A549 (cell line): ENCODE measurements around the gene GADD45B. TPM values are rescaled to one million over a fixed set of nuclear protein-coding genes. Genes with fewer than 3 reads are reported as not detected.

Experiments used
- ATOH8 ChIP-seq: fragments of 250-450 bp; sonication (Bioruptor Pico); IDR thresholded peaks from 2 replicates; pipeline ENCODE4 v1.5.0; 2020; ENCODE audit warnings: low read depth, mild to moderate bottlenecking, moderate library complexity
- BCL3 ChIP-seq: fragments of >200 bp; sonication (Bioruptor Twin); formaldehyde crosslinking; IDR thresholded peaks from 3 replicates; pipeline ENCODE4 v1.6.1; 2016
- CBX2 ChIP-seq: fragments of 200-600 bp; sonication (generic); IDR thresholded peaks from 2 replicates; pipeline ENCODE4 v1.6.1; 2016; ENCODE audit warnings: low read depth, mild to moderate bottlenecking, borderline replicate concordance
- CHD2 ChIP-seq: fragments of 150-350 bp; IDR thresholded peaks from 2 replicates; pipeline ENCODE4 v1.6.1; 2014; ENCODE audit warnings: low read length; ENCODE audit not compliant: partially characterized antibody
- EHF ChIP-seq: fragments of 250-450 bp; sonication (Bioruptor Pico); IDR thresholded peaks from 2 replicates; pipeline ENCODE4 v1.5.0; 2020; ENCODE audit warnings: mild to moderate bottlenecking
- ESRRA ChIP-seq: fragments of 150-350 bp; IDR thresholded peaks from 2 replicates; pipeline ENCODE4 v1.6.1; 2014; ENCODE audit warnings: mild to moderate bottlenecking, low read length, borderline replicate concordance
- FOSB ChIP-seq: fragments of 250-450 bp; sonication (Bioruptor Pico); IDR thresholded peaks from 2 replicates; pipeline ENCODE4 v1.5.0; 2020; ENCODE audit warnings: mild to moderate bottlenecking, moderate library complexity
- GATA3 ChIP-seq: IDR thresholded peaks from 2 replicates; pipeline ENCODE4 v1.6.1; 2012; ENCODE audit warnings: borderline replicate concordance
- HEYL ChIP-seq: fragments of 250-450 bp; sonication (Bioruptor Pico); IDR thresholded peaks from 2 replicates; pipeline ENCODE4 v1.8.0; 2021; ENCODE audit warnings: mild to moderate bottlenecking, moderate library complexity
- JUN ChIP-seq, 2 experiments: fragments of >200 bp; sonication (Bioruptor Twin); formaldehyde crosslinking; IDR thresholded peaks; 2 replicates in 1 of 2; 3 replicates in 1 of 2; pipeline ENCODE4 v1.6.1; 2016 to 2017
- JUNB ChIP-seq: fragments of >200 bp; sonication (Bioruptor Twin); formaldehyde crosslinking; IDR thresholded peaks from 2 replicates; pipeline ENCODE4 v1.6.1; 2016
- KDM1A ChIP-seq: fragments of 200-600 bp; sonication (generic); IDR thresholded peaks from 2 replicates; pipeline ENCODE4 v1.6.1; 2016; ENCODE audit warnings: low read depth, mild to moderate bottlenecking
- MAFK ChIP-seq: fragments of 450-650 bp; IDR thresholded peaks from 2 replicates; pipeline ENCODE4 v1.6.1; 2014; ENCODE audit not compliant: partially characterized antibody
- MAZ ChIP-seq: fragments of 150-350 bp; IDR thresholded peaks from 2 replicates; pipeline ENCODE4 v1.6.1; 2014; ENCODE audit warnings: antibody characterized with exemption, low read depth, low read length, borderline replicate concordance
- MYC ChIP-seq: IDR thresholded peaks from 2 replicates; pipeline ENCODE4 v1.6.1; 2012; ENCODE audit warnings: mild to moderate bottlenecking, inconsistent platforms, low read length, improper control_type of control experiment, borderline replicate concordance
- NR3C1 ChIP-seq: fragments of >200 bp; sonication (Bioruptor Twin); formaldehyde crosslinking; IDR thresholded peaks from 3 replicates; pipeline ENCODE4 v1.6.1; 2017
- PBX3 ChIP-seq: IDR thresholded peaks from 2 replicates; pipeline ENCODE4 v1.6.1; 2012
- PHF8 ChIP-seq: fragments of 200-600 bp; sonication (generic); IDR thresholded peaks from 2 replicates; pipeline ENCODE4 v1.6.1; 2016; ENCODE audit warnings: low read depth, mild to moderate bottlenecking, antibody characterized with exemption, moderate library complexity, borderline replicate concordance
- POLR2A ChIP-seq: IDR thresholded peaks from 2 replicates; pipeline ENCODE4 v1.6.1; 2012; ENCODE audit warnings: mild to moderate bottlenecking, low read length
- POLR2AphosphoS2 ChIP-seq: conservative IDR thresholded peaks from 2 replicates; pipeline ENCODE4 v1.6.1; 2012; ENCODE audit warnings: low read length, improper control_type of control experiment, inconsistent platforms
- REST ChIP-seq: fragments of 200-600 bp; sonication (generic); IDR thresholded peaks from 2 replicates; pipeline ENCODE4 v1.6.1; 2016; ENCODE audit warnings: antibody characterized with exemption, mild to moderate bottlenecking, moderate library complexity
- RNF2 ChIP-seq: fragments of 200-600 bp; sonication (generic); IDR thresholded peaks from 2 replicates; pipeline ENCODE4 v1.6.1; 2016; ENCODE audit warnings: low read depth, mild to moderate bottlenecking, antibody characterized with exemption, moderate library complexity, borderline replicate concordance
- SREBF2 ChIP-seq: fragments of 450-650 bp; IDR thresholded peaks from 2 replicates; pipeline ENCODE4 v1.6.1; 2014; ENCODE audit warnings: mild to moderate bottlenecking, moderate library complexity
- TFCP2L1 ChIP-seq: fragments of 250-450 bp; sonication (Bioruptor Pico); IDR thresholded peaks from 2 replicates; pipeline ENCODE4 v1.5.0; 2021; ENCODE audit warnings: mild to moderate bottlenecking
- TP53 ChIP-seq: fragments of 250-450 bp; sonication (Bioruptor Pico); IDR thresholded peaks from 2 replicates; pipeline ENCODE4 v1.5.0; 2021; ENCODE audit warnings: mild to moderate bottlenecking, moderate library complexity
- USF2 ChIP-seq: fragments of 450-650 bp; IDR thresholded peaks from 2 replicates; pipeline ENCODE4 v1.6.1; 2014; ENCODE audit warnings: antibody characterized with exemption
- ZC3H11A ChIP-seq: fragments of 450-650 bp; IDR thresholded peaks from 2 replicates; pipeline ENCODE4 v1.6.1; 2014; ENCODE audit warnings: antibody characterized with exemption, mild to moderate bottlenecking
- ZNF302 ChIP-seq: fragments of 250-450 bp; sonication (Bioruptor Pico); IDR thresholded peaks from 2 replicates; pipeline ENCODE4 v1.9.0; 2021; ENCODE audit warnings: inconsistent platforms, mild to moderate bottlenecking, moderate library complexity
- polyA plus RNA-seq, 4 experiments: library from polyadenylated mRNA; depleted of rRNA in 3 of 4; stranded (reverse); fragments of >200 nt; fragmentation: RNase III in 1 of 4; extraction: RNeasy Plus Mini Kit Qiagen cat#74134 plus additional on column Dnase treatment in 1 of 4; gene quantifications; 2 replicates in 3 of 4; 3 replicates in 1 of 4; pipeline ENCODE4 v1.2.3, GENCODE V29; 2011 to 2017
- TF ChIP-seq, protein P1 (sequence below): fragments of 150-350 bp; IDR thresholded peaks from 2 replicates; pipeline ENCODE4 v1.6.1; 2014; ENCODE audit warnings: low read depth, mild to moderate bottlenecking, low read length
- TF ChIP-seq, protein P2 (sequence below): fragments of >200 bp; sonication (Bioruptor Twin); formaldehyde crosslinking; IDR thresholded peaks from 3 replicates; pipeline ENCODE4 v1.5.1; 2016

The GADD45B gene
- polyA plus RNA-seq, 2 of the 4 experiments (the other 2 are of a cell fraction) = 39.9 to 72.5 TPM

- TF ChIP-seq BCL3 (0 out of 3 replicates have a peak, but pooled peaks have one; percentile 60), USF2 (no peak), SREBF2 (no peak), RNF2 (no peak), FOSB (CRISPR knock-in tag) (no peak), REST (no peak), ZNF302 (CRISPR knock-in tag) (no peak), KDM1A (no peak), TP53 (CRISPR knock-in tag) (no peak), NR3C1 (no peak), EHF (no peak; the same call in 1 of the 2 replicates), ZC3H11A (no peak), MAFK (no peak), JUN (IDR thresholded peaks at IDR 0.05) (peak; percentile 31 to 63; a peak in 3 of 5 replicates), TFCP2L1 (no peak), MYC (no peak), MAZ (no peak), ATOH8 (CRISPR knock-in tag) (no peak), GATA3 (peak; percentile 62; the same call in 1 of the 2 replicates), JUNB (peak; percentile 41; the same call in 1 of the 2 replicates), ESRRA (no peak), POLR2AphosphoS2 (no peak), POLR2A (no peak), CHD2 (no peak), HEYL (CRISPR knock-in tag) (no peak), PHF8 (no peak), PBX3 (peak; percentile 49; the same call in 1 of the 2 replicates), CBX2 (no peak)
- TF ChIP-seq, protein P1, sequence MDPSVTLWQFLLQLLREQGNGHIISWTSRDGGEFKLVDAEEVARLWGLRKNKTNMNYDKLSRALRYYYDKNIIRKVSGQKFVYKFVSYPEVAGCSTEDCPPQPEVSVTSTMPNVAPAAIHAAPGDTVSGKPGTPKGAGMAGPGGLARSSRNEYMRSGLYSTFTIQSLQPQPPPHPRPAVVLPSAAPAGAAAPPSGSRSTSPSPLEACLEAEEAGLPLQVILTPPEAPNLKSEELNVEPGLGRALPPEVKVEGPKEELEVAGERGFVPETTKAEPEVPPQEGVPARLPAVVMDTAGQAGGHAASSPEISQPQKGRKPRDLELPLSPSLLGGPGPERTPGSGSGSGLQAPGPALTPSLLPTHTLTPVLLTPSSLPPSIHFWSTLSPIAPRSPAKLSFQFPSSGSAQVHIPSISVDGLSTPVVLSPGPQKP = no peak
- TF ChIP-seq, protein P2, sequence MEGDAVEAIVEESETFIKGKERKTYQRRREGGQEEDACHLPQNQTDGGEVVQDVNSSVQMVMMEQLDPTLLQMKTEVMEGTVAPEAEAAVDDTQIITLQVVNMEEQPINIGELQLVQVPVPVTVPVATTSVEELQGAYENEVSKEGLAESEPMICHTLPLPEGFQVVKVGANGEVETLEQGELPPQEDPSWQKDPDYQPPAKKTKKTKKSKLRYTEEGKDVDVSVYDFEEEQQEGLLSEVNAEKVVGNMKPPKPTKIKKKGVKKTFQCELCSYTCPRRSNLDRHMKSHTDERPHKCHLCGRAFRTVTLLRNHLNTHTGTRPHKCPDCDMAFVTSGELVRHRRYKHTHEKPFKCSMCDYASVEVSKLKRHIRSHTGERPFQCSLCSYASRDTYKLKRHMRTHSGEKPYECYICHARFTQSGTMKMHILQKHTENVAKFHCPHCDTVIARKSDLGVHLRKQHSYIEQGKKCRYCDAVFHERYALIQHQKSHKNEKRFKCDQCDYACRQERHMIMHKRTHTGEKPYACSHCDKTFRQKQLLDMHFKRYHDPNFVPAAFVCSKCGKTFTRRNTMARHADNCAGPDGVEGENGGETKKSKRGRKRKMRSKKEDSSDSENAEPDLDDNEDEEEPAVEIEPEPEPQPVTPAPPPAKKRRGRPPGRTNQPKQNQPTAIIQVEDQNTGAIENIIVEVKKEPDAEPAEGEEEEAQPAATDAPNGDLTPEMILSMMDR = no peak
These were observed 49.2 kb downstream of the GADD45B start (continued) for GRCh38 chr19:2524840-2525723.
